SJCRH30 (cell line): ENCODE data around the gene SGK2. TPM values are rescaled to one million over a fixed set of nuclear protein-coding genes. Genes with fewer than 3 reads are reported as not detected.
A peak's percentile ranks its signal among the peaks of the same experiment; 100 is the strongest.

Experiments used
- DNase-seq, 2 experiments: peaks; one replicate each; pipeline ENCODE4 v3.0.0-alpha.2; 2015 to 2020
- H3K27ac ChIP-seq: fragments of 250-450 bp; sonication (Bioruptor Pico); 2 replicates; pipeline ENCODE4 v1.5.1; 2020; ENCODE audit warnings: mild to moderate bottlenecking, moderate library complexity
- H3K27me3 ChIP-seq: fragments of 250-450 bp; sonication (Bioruptor Pico); 2 replicates; pipeline ENCODE4 v1.5.1; 2020; ENCODE audit warnings: mild to moderate bottlenecking, moderate library complexity
- H3K36me3 ChIP-seq: fragments of 250-450 bp; sonication (Bioruptor Pico); 2 replicates; pipeline ENCODE4 v1.5.1; 2020; ENCODE audit warnings: mild to moderate bottlenecking, moderate library complexity
- H3K4me1 ChIP-seq: fragments of 250-450 bp; sonication (Bioruptor Pico); 2 replicates; pipeline ENCODE4 v1.5.1; 2020; ENCODE audit warnings: mild to moderate bottlenecking, moderate library complexity
- H3K4me3 ChIP-seq: fragments of 250-450 bp; sonication (Bioruptor Pico); 2 replicates; pipeline ENCODE4 v1.5.1; 2020; ENCODE audit warnings: mild to moderate bottlenecking, moderate library complexity
- H3K9me3 ChIP-seq: fragments of 250-450 bp; sonication (Bioruptor Pico); replicated peaks from 2 replicates; pipeline ENCODE4 v1.5.1; 2020; ENCODE audit warnings: mild to moderate bottlenecking, moderate library complexity
- total RNA-seq: library from RNA; depleted of rRNA; stranded (reverse); fragments of >200 nt; shearing (Covaris generic); gene quantifications from 2 replicates; pipeline ENCODE4 v1.2.3, GENCODE V29; 2014

Gene SGK2
- total RNA-seq, 1 experiment from 2014 or later = 0.67 TPM

DNA sequence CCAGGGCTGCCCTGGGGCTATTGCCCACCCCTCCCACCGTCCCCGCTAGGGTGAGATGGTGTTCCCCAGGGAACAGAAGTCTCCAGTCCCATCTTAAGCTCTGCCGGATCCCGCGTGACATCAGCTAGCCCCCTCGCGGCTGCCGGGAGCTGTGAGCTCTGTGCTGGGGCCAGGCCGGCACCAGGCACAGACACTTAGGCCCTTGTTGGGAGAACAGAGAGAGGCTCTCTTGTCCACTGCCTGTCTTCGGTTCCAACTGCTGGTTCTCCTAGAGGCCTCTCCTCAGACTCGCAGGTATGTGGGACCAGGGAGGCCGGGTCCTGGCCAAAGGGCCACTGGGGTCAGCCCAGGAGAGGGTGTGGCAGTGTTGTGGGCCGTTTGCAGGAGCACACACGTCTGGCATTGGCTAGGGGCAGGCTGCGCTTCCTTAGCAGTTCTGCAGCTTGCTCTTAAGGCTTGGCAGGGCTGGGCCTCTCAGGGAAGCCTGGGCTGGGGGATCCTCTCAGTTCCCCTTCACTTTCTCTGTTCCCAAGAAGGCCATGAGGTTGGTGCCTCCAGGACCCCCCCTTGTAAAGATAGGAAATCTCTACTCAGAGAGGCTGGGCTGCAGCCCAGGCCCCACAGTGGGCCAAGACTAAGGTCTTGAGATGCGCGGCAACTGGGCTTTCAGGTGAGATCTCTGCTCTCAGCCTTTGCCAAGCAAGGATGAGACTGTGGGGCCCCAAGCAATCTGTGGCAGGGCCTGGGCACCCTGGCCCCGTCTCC lies 6.3 kb downstream of the SGK2 start:
- Histone ChIP-seq H3K27me3 (0 out of 2 replicates have a peak, but pooled peaks cover 9% of the 10 kb centered on the region), H3K36me3 (no peaks in the 10 kb centered on the region), H3K4me1 (no peaks in the 10 kb centered on the region), H3K27ac (no peak overlapping the region), H3K4me3 (no peak overlapping the region), H3K9me3 (no peaks in the 10 kb centered on the region)
- peak; percentile 33 to 34 for DNase-seq

DNA sequence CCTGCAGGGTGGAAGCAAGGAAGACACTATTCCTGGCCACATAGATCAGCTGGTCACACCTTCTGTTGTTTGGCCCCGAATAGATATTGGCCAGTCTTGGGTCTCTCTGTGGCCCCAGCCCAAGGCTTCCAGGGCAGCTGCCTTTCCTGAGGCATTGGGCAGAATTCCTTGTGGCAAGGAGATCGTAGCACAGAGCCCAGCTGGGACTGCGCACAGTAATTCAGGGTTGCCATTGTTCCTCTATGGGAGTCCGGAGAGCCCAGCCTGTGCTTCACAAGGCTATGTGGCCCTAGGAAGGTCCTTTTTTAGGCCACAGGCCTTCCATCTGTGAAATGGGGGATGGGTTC lies 6.9 kb downstream of the SGK2 start:
- 0 out of 2 replicates have a peak, but pooled peaks cover 9% of the 10 kb centered on the region for H3K27me3 ChIP-seq
- H3K36me3 ChIP-seq = no peaks in the 10 kb centered on the region
- no peaks in the 10 kb centered on the region for H3K4me1 ChIP-seq
- H3K27ac ChIP-seq = no peak overlapping the region
- no peaks in the 10 kb centered on the region for H3K9me3 ChIP-seq
- no peak for DNase-seq
- no peak overlapping the region for H3K4me3 ChIP-seq

- Histone ChIP-seq H3K4me1 (no peaks in the 10 kb centered on the region), H3K9me3 (no peaks in the 10 kb centered on the region), H3K27ac (no peak overlapping the region), H3K4me3 (no peak overlapping the region), H3K27me3 (0 out of 2 replicates have a peak, but pooled peaks cover 9% of the 10 kb centered on the region), H3K36me3 (no peaks in the 10 kb centered on the region)
- no peak for DNase-seq
Observed at GRCh38 chr20:43567477-43567876, 8.7 kb downstream of the SGK2 start.

GRCh38 chr20:43568706-43569105 lies 9.9 kb downstream of the SGK2 start:
- Histone ChIP-seq H3K27me3 (0 out of 2 replicates have a peak, but pooled peaks cover 9% of the 10 kb centered on the region), H3K4me1 (no peaks in the 10 kb centered on the region)
- no peak for DNase-seq

GRCh38 chr20:43569282-43569681 lies 10.5 kb downstream of the SGK2 start:
- H3K27ac ChIP-seq = no peak overlapping the region
- no peaks in the 10 kb centered on the region for H3K36me3 ChIP-seq
- no peaks in the 10 kb centered on the region for H3K9me3 ChIP-seq
- no peaks in the 10 kb centered on the region for H3K4me1 ChIP-seq
- DNase-seq = no peak
- H3K4me3 ChIP-seq = no peak overlapping the region
- 0 out of 2 replicates have a peak, but pooled peaks cover 9% of the 10 kb centered on the region for H3K27me3 ChIP-seq

More at GRCh38 chr20:43568706-43569105, 9.9 kb downstream of the SGK2 start:
- no peak overlapping the region for H3K27ac ChIP-seq
- H3K36me3 ChIP-seq = no peaks in the 10 kb centered on the region
- H3K4me3 ChIP-seq = no peak overlapping the region
- no peaks in the 10 kb centered on the region for H3K9me3 ChIP-seq

- Histone ChIP-seq H3K36me3 (no peaks in the 10 kb centered on the region), H3K4me1 (peaks cover 7% of the 10 kb centered on the region), H3K27ac (no peak overlapping the region), H3K4me3 (no peak overlapping the region), H3K27me3 (0 out of 2 replicates have a peak, but pooled peaks cover 9% of the 10 kb centered on the region), H3K9me3 (no peaks in the 10 kb centered on the region)
- DNase-seq = no peak
Observed at GRCh38 chr20:43570496-43570895, 11.7 kb downstream of the SGK2 start.

- Histone ChIP-seq H3K9me3 (no peaks in the 10 kb centered on the region), H3K36me3 (no peaks in the 10 kb centered on the region), H3K4me3 (no peak overlapping the region), H3K27me3 (0 out of 2 replicates have a peak, but pooled peaks cover 9% of the 10 kb centered on the region), H3K4me1 (peaks cover 15% of the 10 kb centered on the region), H3K27ac (no peak overlapping the region)
- no peak for DNase-seq
Observed at GRCh38 chr20:43571310-43571709, 12.5 kb downstream of the SGK2 start.

DNA sequence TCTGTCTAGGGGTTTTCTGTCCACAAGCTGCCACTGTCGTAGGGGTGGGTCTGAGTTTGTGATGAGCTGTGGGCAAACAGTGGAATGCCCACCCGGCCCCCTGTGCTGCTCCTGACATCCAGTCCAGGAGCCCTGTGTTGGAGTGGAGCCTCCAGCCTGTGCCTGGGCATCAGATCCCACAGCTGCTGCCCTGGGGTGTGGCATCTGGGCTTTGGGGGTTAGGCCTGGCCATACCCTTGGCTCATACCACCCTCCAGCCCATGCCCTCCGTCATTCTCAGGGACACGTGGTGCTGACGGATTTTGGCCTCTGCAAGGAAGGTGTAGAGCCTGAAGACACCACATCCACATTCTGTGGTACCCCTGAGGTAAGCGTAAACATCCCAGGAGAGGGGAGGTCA lies 12.9 kb downstream of the SGK2 start:
- no peak overlapping the region for H3K27ac ChIP-seq
- H3K4me1 ChIP-seq = peaks cover 16% of the 10 kb centered on the region
- 0 out of 2 replicates have a peak, but pooled peaks cover 9% of the 10 kb centered on the region for H3K27me3 ChIP-seq
- no peaks in the 10 kb centered on the region for H3K36me3 ChIP-seq
- no peak overlapping the region for H3K4me3 ChIP-seq
- no peak for DNase-seq
- H3K9me3 ChIP-seq = no peaks in the 10 kb centered on the region

DNA sequence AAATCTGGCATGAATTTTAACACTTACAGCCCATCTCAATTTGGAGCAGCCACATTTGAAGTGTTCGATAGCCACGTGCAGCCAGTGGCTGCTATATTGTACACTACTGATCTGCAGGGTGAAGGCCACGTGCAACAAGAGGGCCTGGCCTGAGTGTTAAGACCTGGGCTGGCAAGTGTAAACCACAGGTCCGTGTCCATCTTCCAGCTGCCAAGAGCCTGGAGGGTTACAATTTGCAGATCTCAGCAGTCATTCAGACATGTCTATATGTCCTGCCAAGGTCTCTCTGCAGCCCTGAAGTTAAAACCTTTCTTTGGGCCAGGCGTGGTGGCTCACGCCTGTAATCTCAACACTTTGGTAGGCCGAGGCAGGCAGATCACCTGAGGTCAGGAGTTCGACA lies 14.1 kb downstream of the SGK2 start:
- Histone ChIP-seq H3K4me3 (no peak overlapping the region), H3K27ac (no peak overlapping the region), H3K4me1 (peaks cover 16% of the 10 kb centered on the region), H3K9me3 (no peaks in the 10 kb centered on the region), H3K36me3 (no peaks in the 10 kb centered on the region), H3K27me3 (no peaks in the 10 kb centered on the region)
- no peak for DNase-seq

- Histone ChIP-seq H3K4me1 (peaks cover 31% of the 10 kb centered on the region), H3K27ac (no peak overlapping the region), H3K27me3 (no peaks in the 10 kb centered on the region), H3K9me3 (no peaks in the 10 kb centered on the region), H3K4me3 (no peak overlapping the region), H3K36me3 (no peaks in the 10 kb centered on the region)
- DNase-seq = peak in 1 of 2 experiments; percentile 41
Observed at GRCh38 chr20:43576108-43576507, 17.3 kb downstream of the SGK2 start.

GRCh38 chr20:43579861-43580793 lies 21.3 kb downstream of the SGK2 start:
- Histone ChIP-seq H3K9me3 (no peaks in the 10 kb centered on the region), H3K36me3 (no peaks in the 10 kb centered on the region), H3K4me3 (no peak overlapping the region), H3K4me1 (peaks cover 45% of the 10 kb centered on the region), H3K27me3 (no peaks in the 10 kb centered on the region), H3K27ac (no peak overlapping the region)
- no peak for DNase-seq

DNA sequence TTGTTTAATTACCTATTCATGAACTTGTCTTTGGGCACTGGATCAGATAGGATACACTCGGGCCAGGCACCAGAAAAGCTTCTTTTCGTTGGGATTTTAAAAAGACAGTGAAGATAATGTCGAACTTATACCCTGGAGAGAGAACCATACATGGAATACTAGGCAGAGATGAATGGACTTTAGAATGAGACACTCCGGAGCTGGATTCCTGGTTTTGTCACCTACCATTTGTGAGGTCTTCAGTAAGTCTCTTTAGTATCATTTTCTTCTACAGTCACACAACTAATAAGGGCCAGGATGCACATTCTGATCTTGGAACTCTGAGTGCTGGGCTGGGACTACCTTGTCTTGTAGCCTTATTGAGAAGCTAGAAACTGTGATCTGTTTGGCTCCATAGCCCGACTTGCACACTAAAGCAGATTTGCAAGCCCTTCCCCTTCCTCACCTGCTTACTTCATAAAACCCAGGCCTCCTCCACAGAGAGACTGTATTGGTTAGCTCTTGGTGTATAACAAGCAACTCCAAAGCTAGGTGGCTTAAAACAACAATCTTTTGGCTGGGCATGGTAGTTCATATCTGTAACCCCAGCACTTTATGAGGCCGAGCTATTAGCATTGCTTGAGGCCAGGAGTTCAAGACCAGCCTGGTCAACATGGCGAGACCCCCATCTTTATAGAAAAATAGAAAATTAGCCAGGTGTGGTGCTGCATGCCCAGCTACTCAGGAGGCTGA lies 24.5 kb downstream of the SGK2 start:
- no peak for DNase-seq
- Histone ChIP-seq H3K9me3 (no peaks in the 10 kb centered on the region), H3K4me1 (peaks cover 34% of the 10 kb centered on the region), H3K27ac (peak overlapping the region; percentile 80), H3K4me3 (no peak overlapping the region), H3K36me3 (no peaks in the 10 kb centered on the region), H3K27me3 (no peaks in the 10 kb centered on the region)

GRCh38 chr20:43583982-43584432 lies 25.2 kb downstream of the SGK2 start:
- H3K27ac ChIP-seq = peak overlapping the region; percentile 80
- peak; percentile 99 for DNase-seq

DNA sequence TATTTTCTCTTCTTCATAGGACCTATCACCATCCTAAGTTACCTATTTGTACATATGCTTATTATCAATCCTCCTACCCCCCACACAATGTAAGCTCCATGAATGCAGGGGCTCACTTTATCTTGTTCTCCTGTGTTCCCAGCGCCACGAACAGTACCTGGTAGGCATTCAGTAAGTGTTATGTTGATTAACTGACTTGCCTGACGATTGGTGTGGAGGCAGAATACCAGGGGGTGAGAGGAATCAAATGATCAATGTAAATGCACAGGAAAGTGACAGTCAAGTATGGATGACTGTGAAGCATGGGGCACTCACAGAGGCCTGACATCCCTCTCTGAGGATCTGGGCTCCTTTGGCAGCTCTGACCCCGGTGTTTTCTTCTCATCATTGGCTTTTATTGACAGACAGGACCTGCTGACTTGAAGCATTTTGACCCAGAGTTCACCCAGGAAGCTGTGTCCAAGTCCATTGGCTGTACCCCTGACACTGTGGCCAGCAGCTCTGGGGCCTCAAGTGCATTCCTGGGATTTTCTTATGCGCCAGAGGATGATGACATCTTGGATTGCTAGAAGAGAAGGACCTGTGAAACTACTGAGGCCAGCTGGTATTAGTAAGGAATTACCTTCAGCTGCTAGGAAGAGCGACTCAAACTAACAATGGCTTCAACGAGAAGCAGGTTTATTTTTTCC lies 25.8 kb downstream of the SGK2 start:
- Histone ChIP-seq H3K4me1 (peaks cover 28% of the 10 kb centered on the region), H3K27me3 (no peaks in the 10 kb centered on the region), H3K4me3 (no peak overlapping the region), H3K36me3 (no peaks in the 10 kb centered on the region), H3K27ac (peak overlapping the region; percentile 80), H3K9me3 (no peaks in the 10 kb centered on the region)
- peak; percentile 84 to 87 for DNase-seq

More at GRCh38 chr20:43583982-43584432, 25.2 kb downstream of the SGK2 start:
- H3K36me3 ChIP-seq = no peaks in the 10 kb centered on the region
- no peaks in the 10 kb centered on the region for H3K27me3 ChIP-seq
- no peak overlapping the region for H3K4me3 ChIP-seq
- H3K9me3 ChIP-seq = no peaks in the 10 kb centered on the region
- peaks cover 30% of the 10 kb centered on the region for H3K4me1 ChIP-seq
